SJCRH30 (cell line): Measurements from ENCODE around the gene EPSTI1. TPM values are rescaled to one million over a fixed set of nuclear protein-coding genes. Genes with fewer than 3 reads are reported as not detected.
"Not testable (repeated sequence)": the region's sequence is repeated elsewhere in the genome, so short reads cannot be mapped to it uniquely, and the experiment has no call there.

ENCODE experiments used
- DNase-seq, 2 experiments: peaks; one replicate each; pipeline ENCODE4 v3.0.0-alpha.2; 2015 to 2020
- H3K27ac ChIP-seq: fragments of 250-450 bp; sonication (Bioruptor Pico); 2 replicates; pipeline ENCODE4 v1.5.1; 2020; ENCODE audit warnings: mild to moderate bottlenecking, moderate library complexity
- H3K27me3 ChIP-seq: fragments of 250-450 bp; sonication (Bioruptor Pico); 2 replicates; pipeline ENCODE4 v1.5.1; 2020; ENCODE audit warnings: mild to moderate bottlenecking, moderate library complexity
- H3K36me3 ChIP-seq: fragments of 250-450 bp; sonication (Bioruptor Pico); 2 replicates; pipeline ENCODE4 v1.5.1; 2020; ENCODE audit warnings: mild to moderate bottlenecking, moderate library complexity
- H3K4me1 ChIP-seq: fragments of 250-450 bp; sonication (Bioruptor Pico); 2 replicates; pipeline ENCODE4 v1.5.1; 2020; ENCODE audit warnings: mild to moderate bottlenecking, moderate library complexity
- H3K4me3 ChIP-seq: fragments of 250-450 bp; sonication (Bioruptor Pico); 2 replicates; pipeline ENCODE4 v1.5.1; 2020; ENCODE audit warnings: mild to moderate bottlenecking, moderate library complexity
- H3K9me3 ChIP-seq: fragments of 250-450 bp; sonication (Bioruptor Pico); replicated peaks from 2 replicates; pipeline ENCODE4 v1.5.1; 2020; ENCODE audit warnings: mild to moderate bottlenecking, moderate library complexity
- total RNA-seq: library from RNA; depleted of rRNA; stranded (reverse); fragments of >200 nt; shearing (Covaris generic); gene quantifications from 2 replicates; pipeline ENCODE4 v1.2.3, GENCODE V29; 2014; rRNA removed

Gene EPSTI1
- 0.03 and 1.1 TPM in 2 replicates for total RNA-seq

- Histone ChIP-seq H3K27me3 (no peaks in the 10 kb centered on the region), H3K27ac (no peak within 1 kb of the TSS), H3K9me3 (no peaks in the 10 kb centered on the region), H3K4me1 (peaks cover 6% of the 10 kb centered on the region), H3K4me3 (peak within 1 kb of the TSS; percentile 56), H3K36me3 (no peaks in the 10 kb centered on the region)
- peak; percentile 24 to 44 for DNase-seq
These were observed at the start of gene EPSTI1 for GRCh38 chr13:42991898-42992763. EPSTI1 (minus strand) TSS chr13:42992241; CDS start chr13:42992165, 76 bp downstream.

GRCh38 chr13:43041369-43041921 is 49.4 kb upstream of the EPSTI1 start:
- Histone ChIP-seq H3K27me3 (no peaks in the 10 kb centered on the region), H3K27ac (no peak overlapping the region), H3K4me1 (peaks cover 9% of the 10 kb centered on the region), H3K36me3 (no peaks in the 10 kb centered on the region), H3K9me3 (no peaks in the 10 kb centered on the region), H3K4me3 (no peak overlapping the region)
- no peak for DNase-seq

- H3K9me3 ChIP-seq, H3K27ac ChIP-seq, H3K4me1 ChIP-seq, H3K4me3 ChIP-seq, H3K27me3 ChIP-seq, H3K36me3 ChIP-seq: not testable (repeated sequence)
- DNase-seq: peak in 1 of 2 experiments; percentile 26
These were observed 48.7 kb upstream of the EPSTI1 start for GRCh38 chr13:43040581-43041368.

GRCh38 chr13:43039966-43040365 is 47.9 kb upstream of the EPSTI1 start:
- no peak for DNase-seq
- Histone ChIP-seq H3K27me3 (no peaks in the 10 kb centered on the region), H3K9me3 (no peaks in the 10 kb centered on the region), H3K36me3 (no peaks in the 10 kb centered on the region), H3K4me3 (no peak overlapping the region), H3K4me1 (peaks cover 9% of the 10 kb centered on the region), H3K27ac (no peak overlapping the region)

GRCh38 chr13:43036351-43037250 is 44.6 kb upstream of the EPSTI1 start:
- peak; percentile 33 to 41 for DNase-seq
- H3K4me3 ChIP-seq: no peak overlapping the region
- H3K4me1 ChIP-seq: peaks cover 8% of the 10 kb centered on the region
- no peaks in the 10 kb centered on the region for H3K9me3 ChIP-seq
- peaks cover 2% of the 10 kb centered on the region; the same call in 1 of the 2 replicates for H3K36me3 ChIP-seq
- no peaks in the 10 kb centered on the region for H3K27me3 ChIP-seq
- no peak overlapping the region for H3K27ac ChIP-seq

- DNase-seq: no peak
- H3K27ac ChIP-seq: no peak overlapping the region
- no peaks in the 10 kb centered on the region for H3K4me1 ChIP-seq
- peaks cover 2% of the 10 kb centered on the region; the same call in 1 of the 2 replicates for H3K36me3 ChIP-seq
- H3K4me3 ChIP-seq: no peak overlapping the region
- H3K9me3 ChIP-seq: no peaks in the 10 kb centered on the region
- H3K27me3 ChIP-seq: no peaks in the 10 kb centered on the region
These were observed 41.0 kb upstream of the EPSTI1 start for GRCh38 chr13:43033038-43033437.

- H3K27me3 ChIP-seq: no peaks in the 10 kb centered on the region
- DNase-seq: no peak
- H3K4me3 ChIP-seq: no peak overlapping the region
- peaks cover 2% of the 10 kb centered on the region; the same call in 1 of the 2 replicates for H3K36me3 ChIP-seq
- H3K27ac ChIP-seq: no peak overlapping the region
- H3K4me1 ChIP-seq: no peaks in the 10 kb centered on the region
- no peaks in the 10 kb centered on the region for H3K9me3 ChIP-seq
These were observed 39.8 kb upstream of the EPSTI1 start for GRCh38 chr13:43031881-43032280.

GRCh38 chr13:43030548-43030947 is 38.5 kb upstream of the EPSTI1 start:
- H3K36me3 ChIP-seq: peaks cover 2% of the 10 kb centered on the region; the same call in 1 of the 2 replicates
- H3K4me3 ChIP-seq: no peak overlapping the region
- no peak overlapping the region; the same call in 1 of the 2 replicates for H3K27ac ChIP-seq
- DNase-seq: no peak
- no peaks in the 10 kb centered on the region for H3K9me3 ChIP-seq
- no peaks in the 10 kb centered on the region for H3K27me3 ChIP-seq
- no peaks in the 10 kb centered on the region for H3K4me1 ChIP-seq

- no peak for DNase-seq
- Histone ChIP-seq H3K4me3 (no peak overlapping the region), H3K27me3 (no peaks in the 10 kb centered on the region), H3K4me1 (no peaks in the 10 kb centered on the region), H3K36me3 (no peaks in the 10 kb centered on the region), H3K27ac (no peak overlapping the region), H3K9me3 (no peaks in the 10 kb centered on the region)
These were observed 34.2 kb upstream of the EPSTI1 start for GRCh38 chr13:43026262-43026661.

- Histone ChIP-seq H3K36me3 (no peaks in the 10 kb centered on the region), H3K4me3 (peak within 1 kb of the TSS; percentile 74), H3K4me1 (no peaks in the 10 kb centered on the region), H3K9me3 (no peaks in the 10 kb centered on the region), H3K27me3 (no peaks in the 10 kb centered on the region), H3K27ac (peak within 1 kb of the TSS; percentile 77)
- peak; percentile 80 to 84 for DNase-seq
These were observed 31.4 kb upstream of the EPSTI1 start, which contains the start of gene DNAJC15 for GRCh38 chr13:43023289-43023963. DNAJC15 (plus strand) TSS chr13:43023586; CDS start chr13:43023627, 41 bp downstream.

GRCh38 chr13:43022934-43023288 is 30.9 kb upstream of the EPSTI1 start:
- Histone ChIP-seq H3K27me3 (no peaks in the 10 kb centered on the region), H3K4me3 (peak overlapping the region; percentile 74), H3K9me3 (no peaks in the 10 kb centered on the region), H3K36me3 (no peaks in the 10 kb centered on the region), H3K27ac (peak overlapping the region; percentile 77), H3K4me1 (no peaks in the 10 kb centered on the region)
- DNase-seq: no peak

- no peaks in the 10 kb centered on the region for H3K27me3 ChIP-seq
- H3K4me3 ChIP-seq: no peak overlapping the region; the same call in 1 of the 2 replicates
- H3K27ac ChIP-seq: no peak overlapping the region
- no peaks in the 10 kb centered on the region for H3K4me1 ChIP-seq
- DNase-seq: no peak
- no peaks in the 10 kb centered on the region for H3K36me3 ChIP-seq
- no peaks in the 10 kb centered on the region for H3K9me3 ChIP-seq
These were observed 30.1 kb upstream of the EPSTI1 start for GRCh38 chr13:43021926-43022670.

- Histone ChIP-seq H3K4me3 (no peak overlapping the region), H3K27me3 (no peaks in the 10 kb centered on the region), H3K36me3 (no peaks in the 10 kb centered on the region), H3K27ac (no peak overlapping the region), H3K4me1 (no peaks in the 10 kb centered on the region), H3K9me3 (no peaks in the 10 kb centered on the region)
- DNase-seq: no peak
These were observed 28.8 kb upstream of the EPSTI1 start for GRCh38 chr13:43020794-43021193.
